HG02970 (cell line): ENCODE data around the gene TBX18.

Source experiments
- ATAC-seq: cut with Tn5 transposase; IDR thresholded peaks from one replicate; pipeline ENCODE4 v1.9.1; 2021; ENCODE audit warnings: mild to moderate bottlenecking, moderate library complexity, moderate number of reproducible peaks; ENCODE audit not compliant: unreplicated experiment, low FRiP score

The TBX18 gene

DNA sequence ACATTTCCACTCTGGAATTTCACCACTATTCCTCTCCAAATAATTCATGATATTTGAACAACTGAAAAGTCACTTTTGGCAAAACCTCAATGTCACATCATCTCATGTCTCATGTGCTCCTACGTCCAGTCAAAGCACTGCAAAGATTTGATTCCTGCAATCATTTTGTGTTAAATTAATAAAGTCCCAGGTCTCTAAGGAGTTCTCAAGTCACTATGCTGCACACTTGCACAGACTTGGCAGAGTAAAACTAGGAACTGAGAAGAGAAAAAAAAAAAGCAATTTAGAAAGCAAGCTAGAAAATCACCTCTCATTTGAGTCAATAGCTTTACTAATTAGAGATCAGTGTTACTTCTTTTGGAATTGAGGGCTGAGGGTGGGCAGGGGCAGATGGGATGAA lies 11.2 kb downstream of the TBX18 start:
- no peak for ATAC-seq

DNA sequence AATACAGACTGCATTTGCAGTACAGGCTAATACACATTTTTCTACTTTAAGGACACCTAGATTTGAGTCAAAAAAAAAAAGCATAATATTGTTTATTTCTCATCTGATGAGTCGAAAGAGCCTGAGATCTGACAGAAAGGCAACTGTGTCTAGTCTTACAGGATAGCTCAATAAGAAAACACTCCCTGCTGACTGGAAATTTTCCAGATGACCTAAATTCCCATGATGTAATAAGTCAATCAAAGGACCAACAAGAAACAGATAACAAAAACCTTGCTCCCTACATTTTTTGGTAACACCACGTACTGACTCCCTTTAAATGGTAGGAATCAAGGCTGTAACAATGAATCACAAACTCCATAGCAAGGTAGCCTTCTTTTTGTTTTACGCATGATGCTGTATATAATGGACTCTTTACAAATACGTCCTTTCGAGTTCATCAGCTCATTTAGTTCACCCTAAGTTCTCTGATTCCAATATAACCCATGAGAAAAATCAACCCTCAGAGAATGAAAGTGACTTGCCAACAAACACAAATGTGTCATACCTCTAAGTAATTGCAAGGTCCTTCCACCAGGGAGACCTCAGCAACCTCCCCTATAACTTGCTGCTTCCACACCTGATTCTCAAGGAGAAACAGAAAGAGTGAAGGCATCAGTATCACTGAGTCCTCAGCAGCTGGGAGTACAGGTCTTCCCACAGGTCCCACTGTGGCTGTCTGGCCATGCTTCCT lies 12.1 kb downstream of the TBX18 start:
- no peak for ATAC-seq

DNA sequence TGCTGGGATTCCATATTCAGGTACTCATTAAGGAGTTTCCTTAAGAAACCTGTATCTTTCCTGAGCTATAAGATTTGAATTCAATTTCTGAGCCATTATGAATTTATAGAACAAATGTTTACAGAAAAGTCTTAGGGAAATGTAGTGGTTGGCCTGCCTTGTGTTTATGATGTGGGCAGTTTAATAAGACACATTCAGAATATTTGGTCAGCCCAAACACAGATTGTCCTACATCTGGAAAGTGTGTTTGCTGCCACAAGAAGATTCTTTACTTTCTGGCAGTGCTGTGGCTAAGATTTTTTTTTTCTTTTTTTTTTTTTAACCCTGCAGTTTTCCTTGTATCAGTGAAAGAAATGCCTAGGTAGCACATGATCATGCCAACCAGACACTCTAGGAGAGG lies 15.2 kb downstream of the TBX18 start:
- no peak for ATAC-seq

DNA sequence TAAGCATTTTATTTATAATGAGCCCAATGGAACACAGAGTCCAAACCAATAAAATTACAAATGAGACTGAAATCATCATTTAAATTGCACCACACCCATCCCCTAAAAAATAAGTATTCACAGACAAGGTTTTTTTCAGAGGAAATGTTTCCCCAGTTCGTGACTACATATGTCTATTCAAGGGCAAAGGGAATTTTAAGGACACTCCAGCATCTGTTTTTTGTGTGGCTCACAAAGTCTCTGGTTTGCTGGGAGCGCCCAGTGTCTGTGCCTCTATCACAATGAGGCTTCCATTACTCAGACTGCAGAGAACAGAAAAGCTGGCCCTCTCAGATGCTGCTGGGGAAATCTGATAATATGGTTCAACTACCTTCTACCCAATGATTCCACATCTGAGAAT lies 16.0 kb downstream of the TBX18 start:
- no peak for ATAC-seq

DNA sequence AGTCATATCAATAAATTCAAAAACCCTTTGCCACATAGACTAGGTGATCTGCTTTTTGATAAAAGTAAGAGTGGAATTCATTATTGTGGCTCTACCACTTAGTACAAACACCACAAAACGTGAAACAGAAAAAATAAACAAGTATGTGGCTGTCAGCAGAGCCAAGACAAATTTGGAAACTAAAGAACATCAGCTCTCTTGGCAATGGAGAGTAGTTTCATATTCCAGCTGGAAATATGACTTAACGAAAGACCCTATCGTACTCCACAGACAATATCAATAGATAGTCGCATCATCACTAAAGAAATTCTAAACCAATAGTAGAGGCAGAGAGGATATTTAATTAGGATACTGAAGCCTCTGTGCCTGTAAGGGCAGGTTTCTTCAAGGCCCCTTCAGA lies 20.8 kb downstream of the TBX18 start:
- ATAC-seq: no peak

DNA sequence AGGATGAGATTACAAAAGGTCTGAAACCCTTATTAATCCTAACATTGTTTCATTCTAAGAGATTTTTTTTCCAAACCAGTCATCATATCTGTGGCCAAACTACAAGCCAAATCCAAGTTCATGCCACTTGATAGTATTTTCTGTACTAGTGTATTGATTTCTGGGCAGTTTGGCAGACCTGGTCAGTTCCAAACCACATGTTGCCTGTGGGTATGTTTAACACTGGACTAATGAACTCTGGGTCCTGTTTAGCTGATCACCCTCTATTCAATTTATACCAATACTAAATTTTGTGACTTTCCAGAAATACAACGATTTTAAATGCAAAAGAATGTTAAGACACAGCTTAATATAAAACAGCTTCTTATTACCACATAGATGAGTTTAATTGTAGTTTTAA lies 24.0 kb downstream of the TBX18 start:
- ATAC-seq: no peak

DNA sequence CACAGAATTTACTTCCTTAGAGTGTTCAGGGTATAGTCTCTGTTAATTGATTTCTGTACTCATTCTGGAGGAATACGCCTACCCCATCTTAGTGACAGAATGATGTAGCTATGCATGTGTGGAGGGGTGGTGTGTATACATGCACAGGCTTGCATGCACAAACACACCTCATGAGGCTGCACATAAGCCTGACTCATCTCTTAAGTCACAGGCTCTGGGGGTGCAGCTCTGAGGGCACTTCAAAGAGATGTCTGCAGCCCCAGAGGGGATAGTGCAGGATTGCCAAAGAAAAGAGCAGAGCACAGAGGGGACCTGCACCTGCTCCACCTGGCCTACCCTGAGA lies 24.6 kb downstream of the TBX18 start:
- ATAC-seq: no peak

DNA sequence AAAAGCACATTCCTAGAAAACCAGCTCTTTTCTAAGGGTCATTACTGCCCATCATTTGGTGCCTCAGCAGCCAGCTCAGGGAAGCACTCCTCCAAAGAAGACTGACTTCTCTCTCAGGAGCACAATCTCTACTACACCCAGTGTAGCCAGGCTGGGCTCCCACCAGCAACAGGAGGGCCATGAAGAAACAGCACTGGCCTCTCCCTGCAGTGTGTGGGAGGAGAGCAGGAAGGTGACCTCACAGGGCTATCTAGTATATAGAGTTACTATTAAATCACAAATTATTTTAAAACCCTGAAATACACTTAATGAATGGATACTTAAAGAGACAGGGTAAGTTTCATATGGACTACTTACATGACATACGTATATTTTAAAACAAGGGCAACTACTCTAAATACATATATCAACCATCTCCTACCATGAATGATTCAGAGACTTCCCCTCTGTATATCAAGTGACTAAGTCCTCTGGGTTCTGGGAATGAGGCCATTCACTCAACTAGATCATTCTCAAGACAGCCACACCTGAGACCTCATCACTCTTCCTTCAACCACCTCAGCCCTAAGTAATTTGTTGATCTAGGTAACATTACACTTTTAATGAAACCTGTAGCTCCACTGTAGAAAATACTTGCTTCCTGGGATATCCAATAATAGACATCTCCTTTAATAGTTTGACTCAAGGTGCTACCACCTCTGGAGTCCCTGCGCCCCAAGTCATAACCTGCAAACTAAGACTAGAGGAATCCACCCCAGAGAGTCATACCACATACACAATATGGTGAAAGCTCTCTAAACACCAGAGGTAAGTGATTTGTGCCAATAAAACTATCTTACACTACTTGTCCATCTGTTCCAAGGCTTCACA lies 25.2 kb downstream of the TBX18 start:
- no peak for ATAC-seq

DNA sequence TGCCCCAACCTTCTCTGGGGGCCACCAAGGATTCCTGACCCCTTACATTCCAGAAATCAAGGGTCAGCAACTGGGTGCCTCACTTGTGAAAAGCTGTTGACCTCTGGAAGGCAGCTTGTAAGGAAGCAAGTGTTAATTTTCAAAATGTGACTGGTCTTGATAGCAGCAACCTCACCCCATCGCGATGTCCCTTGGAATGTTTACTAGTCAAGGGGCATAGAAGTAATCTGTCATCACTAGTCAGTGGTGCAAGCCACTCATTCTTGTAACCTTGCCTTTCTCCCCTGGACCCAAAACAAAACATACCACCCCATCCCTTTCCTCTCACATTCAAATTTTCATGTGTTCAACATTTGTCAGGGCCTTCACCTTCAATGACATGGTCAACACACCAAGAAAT lies 30.5 kb downstream of the TBX18 start:
- ATAC-seq: no peak

DNA sequence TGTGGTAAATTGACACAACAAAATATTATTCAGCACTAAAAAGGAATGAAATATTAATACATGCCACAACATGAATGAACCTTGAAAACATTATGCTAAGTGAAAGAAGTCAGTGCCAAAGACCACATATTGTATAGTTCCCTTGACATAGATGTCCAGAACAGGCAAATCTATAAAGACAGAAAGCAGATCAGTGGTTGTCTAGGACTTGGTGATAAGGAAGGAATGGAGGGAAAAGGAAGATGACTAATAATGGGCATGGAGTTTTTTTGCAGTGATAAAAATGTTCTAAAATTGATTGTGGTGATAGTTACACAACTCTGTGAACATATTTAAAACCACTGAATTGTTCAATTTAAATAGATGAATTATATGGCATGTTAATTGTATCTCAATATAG lies 32.5 kb downstream of the TBX18 start:
- ATAC-seq: no peak

DNA sequence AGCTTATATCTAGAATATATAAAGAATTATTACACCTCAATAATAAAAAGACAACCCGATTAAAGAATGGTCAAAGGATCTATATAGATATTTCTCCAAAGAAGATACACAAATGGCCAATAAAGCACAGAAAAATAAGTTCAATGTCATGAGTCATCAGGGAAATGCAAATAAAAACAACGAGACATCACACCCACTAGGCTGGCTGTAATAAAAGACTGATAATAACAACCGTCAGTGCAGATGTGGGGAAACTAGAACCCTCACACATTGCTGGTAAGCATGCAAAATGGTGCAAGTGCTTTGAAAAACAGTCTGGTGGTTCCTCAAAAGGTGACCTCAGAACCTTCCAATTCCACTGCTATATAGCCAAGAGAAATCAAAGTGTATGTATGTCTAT lies 33.0 kb downstream of the TBX18 start:
- ATAC-seq: no peak

DNA sequence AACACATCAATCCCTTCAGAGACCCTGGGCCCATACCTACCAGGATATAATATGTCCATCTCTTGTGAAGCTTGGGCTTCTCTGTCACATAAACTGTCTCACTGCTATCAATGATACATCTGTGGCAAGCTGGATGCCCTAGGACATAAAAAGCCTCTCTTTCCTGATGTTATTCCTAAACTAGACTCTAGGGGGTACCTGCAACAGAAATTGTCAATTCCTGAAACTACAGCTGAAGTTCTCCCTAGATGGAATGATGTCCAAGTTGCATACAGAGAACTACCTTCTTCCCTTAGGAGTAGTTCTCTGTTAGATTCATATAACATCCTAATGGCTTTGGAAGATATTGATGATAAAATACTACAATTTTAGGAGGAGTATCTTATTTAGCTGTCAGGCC lies 35.8 kb downstream of the TBX18 start:
- no peak for ATAC-seq

DNA sequence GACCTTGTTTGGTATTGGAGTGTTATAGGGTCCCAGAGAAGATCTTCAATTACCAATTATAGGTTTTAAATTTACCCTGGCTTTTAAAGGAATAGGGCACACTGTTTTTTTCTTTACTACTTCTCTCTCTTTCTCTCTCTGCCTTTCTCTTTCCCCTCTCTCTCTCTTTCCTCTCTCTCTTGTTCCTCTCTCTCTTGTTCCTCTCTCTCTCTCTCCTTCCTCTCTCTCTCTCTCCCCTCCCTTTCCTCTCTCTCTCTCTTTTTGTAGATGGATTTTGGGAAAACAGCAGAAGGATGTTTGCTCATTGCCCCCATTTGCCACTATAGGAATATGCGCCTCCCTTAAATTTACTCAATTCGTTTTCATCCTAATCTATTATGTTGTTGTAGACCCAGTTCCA lies 45.2 kb downstream of the TBX18 start:
- no peak for ATAC-seq

DNA sequence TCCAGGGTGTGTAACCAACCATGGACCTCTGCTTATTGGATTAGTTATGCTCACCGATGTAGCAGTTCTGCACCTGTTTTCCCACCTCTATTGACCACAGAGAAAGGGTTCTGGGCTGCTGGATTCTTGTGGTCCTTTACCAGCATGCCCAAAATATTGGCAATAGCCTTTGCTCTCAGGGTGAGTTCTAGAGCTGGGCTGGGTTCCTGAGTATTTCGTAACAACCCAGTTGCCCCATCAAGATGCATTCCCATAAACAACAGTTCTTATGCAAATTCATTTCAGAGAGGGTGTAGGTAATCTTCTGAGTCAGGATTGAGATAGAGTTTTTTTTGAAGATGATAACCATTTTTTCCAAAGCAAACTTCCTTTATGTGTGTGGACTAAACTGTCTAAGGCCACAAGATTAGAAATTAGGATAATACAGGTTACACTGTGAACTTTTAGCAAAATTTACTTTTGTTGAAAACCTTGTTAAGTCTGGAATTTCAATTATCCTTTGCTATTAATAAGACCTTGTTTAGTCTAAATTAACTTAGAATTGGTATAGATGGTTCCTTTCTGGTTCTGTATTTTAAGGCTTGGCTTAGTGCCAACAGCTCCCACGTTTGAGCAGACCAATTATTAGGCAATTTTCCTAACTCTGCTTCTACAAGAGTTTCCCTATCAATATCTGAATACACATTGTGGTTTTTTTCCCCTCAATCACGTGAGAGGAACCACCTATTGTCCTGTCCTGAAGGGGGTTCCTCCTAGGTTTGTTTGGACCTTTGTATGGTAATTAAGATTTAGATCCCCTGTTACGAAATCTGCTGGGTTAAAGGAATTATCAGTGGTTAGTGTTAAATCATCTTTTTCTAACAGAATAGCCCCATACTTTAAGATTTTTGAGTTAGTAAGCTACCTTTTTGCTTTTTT lies 46.1 kb downstream of the TBX18 start:
- ATAC-seq: no peak

DNA sequence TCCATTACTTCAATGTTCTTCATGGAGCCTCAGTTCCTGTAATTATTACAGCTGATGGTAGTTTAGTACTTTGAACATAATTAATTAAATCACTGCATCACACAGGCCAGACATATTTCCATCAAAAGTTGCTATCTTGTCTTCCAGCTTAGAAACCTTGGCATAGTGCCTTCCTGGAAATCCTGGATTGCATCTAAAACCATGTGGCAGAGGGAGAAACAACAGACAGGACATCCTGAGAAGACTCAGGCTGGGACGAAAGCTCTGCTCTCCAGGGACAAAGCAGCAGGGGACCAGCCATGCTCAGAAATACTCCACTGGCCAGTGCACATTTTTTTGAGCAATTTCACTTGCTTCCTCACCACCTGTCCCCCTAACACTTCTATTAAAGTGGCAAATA lies 55.3 kb downstream of the TBX18 start:
- no peak for ATAC-seq

DNA sequence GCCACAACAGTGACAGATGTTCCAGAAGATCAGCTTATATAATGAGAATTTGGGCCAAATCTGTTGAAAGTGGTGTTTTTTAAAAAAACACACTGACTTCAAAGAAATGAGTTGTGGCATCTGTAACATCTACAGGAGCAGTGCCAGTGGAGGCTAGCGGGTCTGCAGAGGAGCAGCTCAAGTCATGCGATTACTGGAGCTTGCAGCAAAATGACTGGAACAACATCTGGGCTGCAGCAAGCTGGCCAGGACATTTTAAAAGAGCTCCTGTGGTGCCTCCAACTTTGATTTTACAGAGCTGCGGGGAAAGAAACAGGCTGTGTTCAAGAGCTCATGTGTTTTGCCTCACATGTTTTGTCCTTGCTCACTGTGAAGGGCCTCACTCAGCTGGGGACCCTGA lies 57.2 kb downstream of the TBX18 start:
- no peak for ATAC-seq

DNA sequence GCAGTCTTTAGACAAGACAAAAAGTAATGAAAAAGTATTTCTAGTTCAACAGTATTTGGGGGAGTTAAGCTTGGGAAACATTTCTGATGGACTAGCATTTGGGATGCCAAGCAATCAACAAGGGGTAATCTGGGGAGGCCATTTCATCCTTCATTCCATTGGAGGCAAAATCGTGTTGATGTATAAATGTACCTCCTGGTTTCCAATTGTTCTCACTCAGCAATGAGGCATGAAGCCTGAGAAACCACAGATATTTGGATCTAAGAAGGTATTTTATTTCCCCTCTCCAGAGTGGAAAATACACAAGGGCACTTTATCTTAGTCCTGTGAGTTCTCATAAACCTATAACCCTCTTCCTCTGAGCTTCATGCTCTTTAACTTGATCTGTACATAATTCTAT lies 68.2 kb downstream of the TBX18 start:
- no peak for ATAC-seq

DNA sequence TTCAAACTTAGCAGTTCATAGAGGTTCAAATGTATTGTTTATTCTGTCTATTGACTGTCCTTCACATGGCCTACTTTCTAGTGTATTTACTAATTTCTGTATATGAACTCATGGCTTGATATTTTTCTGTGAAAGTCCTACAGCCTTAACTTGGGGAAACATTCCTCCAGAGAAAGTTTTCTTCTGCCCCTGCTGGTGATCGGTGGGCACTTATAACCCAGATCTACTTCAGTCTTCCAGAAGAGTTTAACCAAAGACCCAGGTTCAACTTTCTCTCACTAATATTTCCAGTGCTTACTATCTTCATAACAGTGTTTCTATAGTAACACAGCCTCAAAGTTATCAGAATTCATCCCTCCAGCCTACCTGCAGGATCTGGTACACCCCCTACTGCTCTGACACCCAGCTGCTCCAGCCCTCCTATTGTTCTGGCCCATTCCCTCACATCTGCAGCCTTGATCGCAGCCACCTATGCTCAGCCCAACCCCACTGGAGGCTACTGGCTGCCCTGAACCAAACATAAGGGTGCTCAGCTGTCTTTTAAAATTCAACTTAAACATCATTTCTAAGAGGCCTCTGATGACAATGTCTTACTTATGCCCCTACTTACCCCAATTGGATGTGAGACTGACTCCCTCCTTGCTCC lies 72.3 kb downstream of the TBX18 start:
- ATAC-seq: no peak

DNA sequence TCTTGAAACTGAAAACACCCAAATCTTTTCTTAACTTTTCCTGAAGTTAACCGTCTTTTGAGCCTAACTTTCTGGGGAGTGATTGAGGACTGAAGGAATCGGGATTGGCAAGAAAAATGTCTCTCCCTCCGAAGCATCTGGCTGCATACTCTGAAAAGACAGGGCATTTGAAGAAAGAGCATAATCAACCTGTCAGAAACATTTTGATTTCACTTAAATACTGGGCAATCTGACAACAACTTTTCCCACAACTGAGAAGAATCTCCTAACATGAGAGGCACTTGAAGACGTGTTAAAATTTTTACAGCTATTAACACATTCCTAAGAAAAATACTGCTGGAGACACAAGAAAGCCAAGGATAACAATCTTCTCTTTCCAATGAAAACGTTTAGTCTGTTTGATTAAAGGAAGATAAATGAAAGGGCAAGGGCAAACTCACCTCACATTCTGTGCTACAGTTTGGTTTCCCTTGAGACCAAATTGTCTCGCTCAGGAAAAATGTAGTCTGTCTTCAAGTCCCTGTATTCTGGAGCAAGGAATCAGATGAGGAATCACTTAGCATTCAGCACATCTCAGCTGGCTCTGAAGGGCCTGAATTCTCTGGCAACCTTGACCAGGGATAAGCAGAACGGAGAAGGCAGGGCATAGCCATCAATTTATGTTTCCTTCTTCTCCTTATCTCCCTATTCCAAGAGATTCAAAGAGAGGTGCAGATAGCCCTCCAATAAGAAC lies 76.1 kb downstream of the TBX18 start:
- ATAC-seq: no peak

DNA sequence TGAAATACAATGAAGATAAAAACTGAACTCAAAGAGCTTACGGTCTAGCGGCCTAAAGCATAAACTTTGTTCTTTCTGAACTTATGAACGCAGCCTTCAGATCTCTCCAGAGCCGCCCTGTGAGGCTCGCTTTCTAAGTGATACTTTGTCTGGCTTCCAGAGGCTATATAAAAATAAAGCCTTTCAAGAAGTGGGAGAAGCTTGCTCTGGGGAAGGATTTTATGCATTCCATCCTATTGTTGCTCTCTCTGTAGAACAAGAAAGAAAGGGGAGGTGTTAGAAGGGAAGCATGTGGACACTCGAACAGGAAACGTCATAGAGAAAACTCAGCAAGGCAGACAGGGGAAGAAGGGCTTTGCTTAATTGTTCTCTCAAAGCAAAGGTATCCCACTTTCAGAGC lies 77.0 kb downstream of the TBX18 start:
- no peak for ATAC-seq
